Activated naive CD8-positive, alpha-beta T cell treated with anti-CD3 and anti-CD28 coated beads for 36 hours (primary cell): Measurements from ENCODE around the gene GPR37. TPM values are rescaled to one million over a fixed set of nuclear protein-coding genes. Genes with fewer than 3 reads are reported as not detected.

Experiments
- DNase-seq: peaks from one replicate; pipeline ENCODE4 v3.0.0; 2021
- H3K27ac Mint-ChIP-seq: one replicate; pipeline ENCODE4 v1.8.0; 2022; ENCODE audit warnings: mild to moderate bottlenecking, moderate library complexity, mixed read lengths
- H3K27me3 Mint-ChIP-seq: one replicate; pipeline ENCODE4 v1.8.0; 2022; ENCODE audit warnings: mild to moderate bottlenecking, mixed read lengths
- H3K36me3 Mint-ChIP-seq: one replicate; pipeline ENCODE4 v1.8.0; 2021; ENCODE audit warnings: mild to moderate bottlenecking, mixed read lengths
- H3K4me1 Mint-ChIP-seq: one replicate; pipeline ENCODE4 v1.8.0; 2021; ENCODE audit warnings: mixed read lengths
- H3K4me3 Mint-ChIP-seq: one replicate; pipeline ENCODE4 v1.8.0; 2022; ENCODE audit warnings: mild to moderate bottlenecking, moderate library complexity, mixed read lengths
- H3K9me3 Mint-ChIP-seq: one replicate; pipeline ENCODE4 v1.8.0; 2022; ENCODE audit warnings: mixed read lengths
- total RNA-seq, 2 experiments: library from RNA; stranded (reverse); gene quantifications; one replicate each; pipeline ENCODE4 v1.2.3, GENCODE V29; 2021

Gene GPR37
- total RNA-seq, 2 experiments from 2014 or later, result not detected

- Mint-ChIP-seq H3K36me3 (no peaks in the 10 kb centered on the region), H3K27ac (no peak overlapping the region), H3K4me1 (no peaks in the 10 kb centered on the region), H3K4me3 (no peak overlapping the region), H3K9me3 (no peaks in the 10 kb centered on the region), H3K27me3 (peaks cover 17% of the 10 kb centered on the region)
- no peak for DNase-seq
Measured at GRCh38 chr7:124784879-124785818, 19.6 kb upstream of the GPR37 start.

- Mint-ChIP-seq H3K27me3 (peaks cover 9% of the 10 kb centered on the region), H3K27ac (no peak overlapping the region), H3K36me3 (no peaks in the 10 kb centered on the region), H3K9me3 (no peaks in the 10 kb centered on the region), H3K4me3 (no peak overlapping the region), H3K4me1 (no peaks in the 10 kb centered on the region)
- no peak for DNase-seq
Measured at GRCh38 chr7:124783271-124783670, 17.7 kb upstream of the GPR37 start.

- H3K4me1 Mint-ChIP-seq, result no peaks in the 10 kb centered on the region
Measured at GRCh38 chr7:124781907-124782734, 16.5 kb upstream of the GPR37 start.

GRCh38 chr7:124781418-124781817 lies 15.8 kb upstream of the GPR37 start:
- no peak for DNase-seq
- Mint-ChIP-seq H3K9me3 (no peaks in the 10 kb centered on the region), H3K4me1 (no peaks in the 10 kb centered on the region), H3K4me3 (no peak overlapping the region), H3K27me3 (peaks cover 11% of the 10 kb centered on the region), H3K27ac (no peak overlapping the region), H3K36me3 (no peaks in the 10 kb centered on the region)

More at GRCh38 chr7:124781907-124782734, 16.5 kb upstream of the GPR37 start:
- H3K4me3 Mint-ChIP-seq, result no peak overlapping the region
- no peaks in the 10 kb centered on the region for H3K9me3 Mint-ChIP-seq
- peaks cover 11% of the 10 kb centered on the region for H3K27me3 Mint-ChIP-seq
- DNase-seq, result no peak
- H3K36me3 Mint-ChIP-seq, result no peaks in the 10 kb centered on the region
- H3K27ac Mint-ChIP-seq, result no peak overlapping the region

- Mint-ChIP-seq H3K27ac (no peak overlapping the region), H3K9me3 (no peaks in the 10 kb centered on the region), H3K27me3 (peaks cover 8% of the 10 kb centered on the region), H3K4me3 (no peak overlapping the region), H3K4me1 (no peaks in the 10 kb centered on the region), H3K36me3 (no peaks in the 10 kb centered on the region)
- no peak for DNase-seq
Measured at GRCh38 chr7:124780608-124781007, 15.0 kb upstream of the GPR37 start.

- Mint-ChIP-seq H3K27ac (no peak overlapping the region), H3K4me1 (no peaks in the 10 kb centered on the region), H3K9me3 (no peaks in the 10 kb centered on the region), H3K27me3 (peaks cover 8% of the 10 kb centered on the region), H3K36me3 (no peaks in the 10 kb centered on the region), H3K4me3 (no peak overlapping the region)
- no peak for DNase-seq
Measured at GRCh38 chr7:124780056-124780455, 14.5 kb upstream of the GPR37 start.

- no peak for DNase-seq
- Mint-ChIP-seq H3K4me3 (no peak overlapping the region), H3K27me3 (peaks cover 8% of the 10 kb centered on the region)
Measured at GRCh38 chr7:124779620-124780019, 14.0 kb upstream of the GPR37 start.

GRCh38 chr7:124779194-124779593 lies 13.6 kb upstream of the GPR37 start:
- H3K36me3 Mint-ChIP-seq, result no peaks in the 10 kb centered on the region

More at GRCh38 chr7:124779620-124780019, 14.0 kb upstream of the GPR37 start:
- Mint-ChIP-seq H3K36me3 (no peaks in the 10 kb centered on the region), H3K27ac (no peak overlapping the region), H3K9me3 (no peaks in the 10 kb centered on the region), H3K4me1 (no peaks in the 10 kb centered on the region)

GRCh38 chr7:124777268-124777667 lies 11.7 kb upstream of the GPR37 start:
- DNase-seq, result no peak
- no peaks in the 10 kb centered on the region for H3K4me1 Mint-ChIP-seq
- H3K9me3 Mint-ChIP-seq, result no peaks in the 10 kb centered on the region
- H3K36me3 Mint-ChIP-seq, result no peaks in the 10 kb centered on the region
- H3K4me3 Mint-ChIP-seq, result no peak overlapping the region
- no peak overlapping the region for H3K27ac Mint-ChIP-seq
- H3K27me3 Mint-ChIP-seq, result peaks cover 20% of the 10 kb centered on the region

More at GRCh38 chr7:124779194-124779593, 13.6 kb upstream of the GPR37 start:
- DNase-seq, result no peak
- H3K4me3 Mint-ChIP-seq, result no peak overlapping the region
- H3K27ac Mint-ChIP-seq, result no peak overlapping the region
- peaks cover 11% of the 10 kb centered on the region for H3K27me3 Mint-ChIP-seq
- H3K9me3 Mint-ChIP-seq, result no peaks in the 10 kb centered on the region
- H3K4me1 Mint-ChIP-seq, result no peaks in the 10 kb centered on the region

- no peak overlapping the region for H3K27ac Mint-ChIP-seq
- no peaks in the 10 kb centered on the region for H3K36me3 Mint-ChIP-seq
- DNase-seq, result no peak
- H3K9me3 Mint-ChIP-seq, result no peaks in the 10 kb centered on the region
- no peaks in the 10 kb centered on the region for H3K4me1 Mint-ChIP-seq
- peaks cover 29% of the 10 kb centered on the region for H3K27me3 Mint-ChIP-seq
- H3K4me3 Mint-ChIP-seq, result no peak overlapping the region
Measured at GRCh38 chr7:124776153-124776552, 10.6 kb upstream of the GPR37 start.

- H3K36me3 Mint-ChIP-seq, result no peaks in the 10 kb centered on the region
- no peaks in the 10 kb centered on the region for H3K9me3 Mint-ChIP-seq
- no peaks in the 10 kb centered on the region for H3K4me1 Mint-ChIP-seq
- no peak for DNase-seq
- H3K27me3 Mint-ChIP-seq, result peaks cover 37% of the 10 kb centered on the region
- H3K27ac Mint-ChIP-seq, result no peak overlapping the region
- H3K4me3 Mint-ChIP-seq, result no peak overlapping the region
Measured at GRCh38 chr7:124775422-124775821, 9.8 kb upstream of the GPR37 start.

- Mint-ChIP-seq H3K36me3 (no peaks in the 10 kb centered on the region), H3K4me3 (no peak overlapping the region), H3K27ac (no peak overlapping the region), H3K27me3 (peaks cover 38% of the 10 kb centered on the region), H3K4me1 (no peaks in the 10 kb centered on the region), H3K9me3 (no peaks in the 10 kb centered on the region)
- no peak for DNase-seq
Measured at GRCh38 chr7:124773938-124774337, 8.3 kb upstream of the GPR37 start.

- Mint-ChIP-seq H3K4me1 (no peaks in the 10 kb centered on the region), H3K27me3 (peaks cover 38% of the 10 kb centered on the region), H3K27ac (no peak overlapping the region), H3K4me3 (no peak overlapping the region), H3K36me3 (no peaks in the 10 kb centered on the region), H3K9me3 (no peaks in the 10 kb centered on the region)
- no peak for DNase-seq
Measured at GRCh38 chr7:124773339-124773738, 7.7 kb upstream of the GPR37 start.

GRCh38 chr7:124769136-124769535 lies 3.5 kb upstream of the GPR37 start:
- H3K4me1 Mint-ChIP-seq, result peaks cover 7% of the 10 kb centered on the region
- no peaks in the 10 kb centered on the region for H3K9me3 Mint-ChIP-seq
- no peak overlapping the region for H3K27ac Mint-ChIP-seq
- no peak overlapping the region for H3K4me3 Mint-ChIP-seq
- H3K36me3 Mint-ChIP-seq, result no peaks in the 10 kb centered on the region
- H3K27me3 Mint-ChIP-seq, result peaks cover 66% of the 10 kb centered on the region
- no peak for DNase-seq

- Mint-ChIP-seq H3K36me3 (no peaks in the 10 kb centered on the region), H3K9me3 (no peaks in the 10 kb centered on the region), H3K4me1 (peaks cover 11% of the 10 kb centered on the region), H3K27ac (no peak overlapping the region), H3K4me3 (no peak overlapping the region), H3K27me3 (peaks cover 66% of the 10 kb centered on the region)
- no peak for DNase-seq
Measured at GRCh38 chr7:124768525-124768924, 2.9 kb upstream of the GPR37 start.
